Retinal pigment epithelial cell (primary cell): Measurements from ENCODE around the gene PBX1.

Experiments
- DNase-seq: peaks from one replicate; pipeline ENCODE4 v3.0.0-alpha.2; 2010; ENCODE audit warnings: low read depth
- H3K4me3 ChIP-seq: 2 replicates; pipeline ENCODE4 v1.5.1; 2011; ENCODE audit warnings: mild to moderate bottlenecking, low read length, control low read depth, moderate library complexity
- CTCF ChIP-seq: conservative IDR thresholded peaks from 2 replicates; pipeline ENCODE4 v1.5.1; 2011; ENCODE audit warnings: low read depth, low read length, control low read depth, inconsistent platforms

Gene PBX1

GRCh38 chr1:164558461-164559341 lies at the start of gene PBX1:
Gene PBX1 (plus strand): TSS chr1:164559184.
- peak within 1 kb of the TSS; percentile 86 for H3K4me3 ChIP-seq
- TF ChIP-seq CTCF = no peak
- peak; percentile 96 for DNase-seq

GRCh38 chr1:164510435-164510834 lies 48.5 kb upstream of the PBX1 start:
- H3K4me3 ChIP-seq = no peak overlapping the region
- TF ChIP-seq CTCF = no peak
- DNase-seq = no peak

- TF ChIP-seq CTCF = no peak
- H3K4me3 ChIP-seq = no peak overlapping the region
- no peak for DNase-seq
These were observed 47.8 kb upstream of the PBX1 start for GRCh38 chr1:164511001-164511705.

- no peak for TF ChIP-seq CTCF
- no peak overlapping the region for H3K4me3 ChIP-seq
- DNase-seq = no peak
These were observed 43.8 kb upstream of the PBX1 start for GRCh38 chr1:164515231-164515630.

GRCh38 chr1:164515711-164516331 lies 43.2 kb upstream of the PBX1 start:
- TF ChIP-seq CTCF = no peak
- DNase-seq = no peak
- H3K4me3 ChIP-seq = no peak overlapping the region

GRCh38 chr1:164516591-164516990 lies 42.4 kb upstream of the PBX1 start:
- H3K4me3 ChIP-seq = no peak overlapping the region
- TF ChIP-seq CTCF = no peak
- DNase-seq = no peak
